HUES64 (cell line): Measurements from ENCODE around the gene GPX4.

Experiments
- H3K27ac ChIP-seq: 2 replicates; pipeline ENCODE4 v1.7.0; 2013; ENCODE audit warnings: low read depth, low read length, inconsistent platforms
- H3K27me3 ChIP-seq: 2 replicates; pipeline ENCODE4 v1.6.1; 2013; ENCODE audit warnings: mild to moderate bottlenecking, low read length; ENCODE audit not compliant: insufficient read depth
- H3K36me3 ChIP-seq: 2 replicates; pipeline ENCODE4 v1.6.1; 2013; ENCODE audit warnings: mild to moderate bottlenecking, low read length; ENCODE audit not compliant: insufficient read depth
- H3K4me1 ChIP-seq: 2 replicates; pipeline ENCODE4 v1.6.1; 2013; ENCODE audit warnings: mild to moderate bottlenecking, low read length, moderate library complexity; ENCODE audit not compliant: insufficient read depth
- H3K4me3 ChIP-seq: 2 replicates; pipeline ENCODE4 v1.5.1; 2013; ENCODE audit warnings: mild to moderate bottlenecking, low read length, moderate library complexity
- H3K9ac ChIP-seq: 2 replicates; pipeline ENCODE4 v1.6.1; 2013; ENCODE audit warnings: mild to moderate bottlenecking, low read depth, low read length
- H3K9me3 ChIP-seq: 2 replicates; pipeline ENCODE4 v1.6.1; 2013; ENCODE audit warnings: low read depth, low read length; ENCODE audit not compliant: insufficient read depth
- WGBS: fragments of 150-250, 120-280 bp; methylation state at CpG from one replicate; pipeline ENCODE4 v1.1.7; 2013; ENCODE audit warnings: missing lambda C conversion rate; 5-methylcytosine and 5-hydroxymethylcytosine counted together

The GPX4 gene

DNA sequence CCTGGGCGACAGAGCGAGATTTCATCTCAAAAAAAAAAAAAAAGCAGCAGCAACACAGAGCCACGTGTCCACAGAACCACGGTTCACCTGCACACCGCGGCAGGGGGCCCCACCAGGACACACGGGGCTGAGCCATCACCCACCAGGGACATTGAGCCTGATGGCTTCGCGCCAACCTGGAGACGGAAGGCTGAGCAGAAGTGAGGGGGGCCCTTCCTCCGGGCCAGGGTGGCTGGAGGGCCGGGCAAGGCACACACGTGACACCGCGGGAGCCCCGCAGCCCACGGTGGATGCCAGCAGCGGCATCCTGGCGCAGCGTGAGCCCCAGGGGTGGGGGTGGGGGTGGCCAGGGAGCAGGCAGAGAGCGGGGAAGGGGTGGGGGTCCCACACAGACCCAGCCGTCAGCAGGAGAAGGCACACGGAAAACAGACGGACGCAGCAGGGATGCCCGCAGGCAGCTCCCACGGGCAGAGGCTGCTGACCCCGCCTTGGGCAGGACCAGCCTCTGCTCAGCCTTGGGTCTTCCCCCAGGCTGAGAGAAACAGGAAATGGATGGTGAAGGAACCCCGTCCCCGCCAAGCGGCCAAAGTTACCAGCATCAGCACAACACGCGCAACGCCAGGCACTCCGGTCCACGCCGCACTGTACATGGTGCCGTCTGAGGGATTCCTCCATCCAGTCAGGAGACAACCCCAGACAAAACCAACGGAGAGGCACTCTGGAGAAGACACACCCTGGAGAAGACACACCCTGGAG, 36.7 kb downstream of the GPX4 start:
- H3K4me1 ChIP-seq, result no peaks in the 10 kb centered on the region
- no peaks in the 10 kb centered on the region for H3K9me3 ChIP-seq
- no peak overlapping the region for H3K27ac ChIP-seq
- peaks cover 13% of the 10 kb centered on the region for H3K36me3 ChIP-seq
- H3K27me3 ChIP-seq, result peaks cover 2% of the 10 kb centered on the region; the same call in 1 of the 2 replicates
- 96% methylated on average over 39 of the region's 39 CpGs for WGBS
- H3K9ac ChIP-seq, result no peak overlapping the region
- H3K4me3 ChIP-seq, result no peak overlapping the region

DNA sequence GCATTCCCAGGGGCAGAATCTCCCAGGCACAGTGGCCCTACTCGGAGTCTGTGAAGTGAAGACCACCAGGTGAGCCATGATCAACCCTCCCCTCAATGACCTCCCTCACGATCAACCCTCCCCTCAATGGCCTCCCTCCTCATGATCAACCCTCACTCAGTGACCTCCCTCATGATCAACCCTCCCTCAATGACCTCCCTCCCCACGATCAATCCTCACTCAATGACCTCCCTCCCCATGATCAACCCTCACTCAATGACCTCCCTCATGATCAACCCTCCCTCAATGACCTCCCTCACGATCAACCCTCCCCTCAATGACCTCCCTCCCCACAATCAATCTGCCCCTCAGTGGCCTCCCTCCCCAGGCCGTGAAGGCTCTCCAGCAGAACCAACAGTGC, 38.1 kb downstream of the GPX4 start:
- no peak overlapping the region for H3K27ac ChIP-seq
- H3K9me3 ChIP-seq, result no peaks in the 10 kb centered on the region
- WGBS, result 84% methylated on average over 5 of the region's 5 CpGs
- H3K4me1 ChIP-seq, result 0 out of 2 replicates have a peak, but pooled peaks cover 3% of the 10 kb centered on the region
- H3K4me3 ChIP-seq, result no peak overlapping the region
- H3K9ac ChIP-seq, result no peak overlapping the region
- H3K27me3 ChIP-seq, result peaks cover 2% of the 10 kb centered on the region; the same call in 1 of the 2 replicates
- H3K36me3 ChIP-seq, result peaks cover 13% of the 10 kb centered on the region

DNA sequence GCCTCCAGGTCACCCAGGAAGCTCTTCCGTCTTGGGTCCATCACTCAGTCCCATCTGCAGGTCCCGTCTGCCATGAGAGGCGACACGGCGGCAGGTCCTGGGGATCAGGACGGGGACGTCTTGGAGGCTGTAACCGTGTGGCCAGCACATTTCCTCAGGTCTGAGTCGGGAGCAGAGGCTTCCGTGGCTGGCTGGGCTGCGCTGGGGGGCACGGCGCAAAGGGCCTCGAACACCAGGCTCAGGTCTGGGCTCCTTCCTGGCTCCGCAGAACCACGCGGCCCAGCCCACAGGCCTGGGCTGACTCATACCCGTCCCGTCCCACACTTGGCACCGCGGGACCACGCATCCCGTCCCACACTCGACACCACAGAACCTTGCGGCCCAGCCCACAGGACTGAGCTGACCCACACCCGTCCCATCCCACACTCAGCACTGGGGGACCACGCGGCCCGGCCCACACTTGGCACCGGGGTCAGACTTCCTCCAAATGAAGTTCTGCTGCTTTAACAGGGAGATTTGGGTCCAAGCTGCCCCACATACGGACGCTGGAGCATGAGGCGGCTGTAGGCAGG, 40.1 kb downstream of the GPX4 start:
- H3K9ac ChIP-seq, result no peak overlapping the region
- peaks cover 13% of the 10 kb centered on the region for H3K36me3 ChIP-seq
- 0 out of 2 replicates have a peak, but pooled peaks cover 3% of the 10 kb centered on the region for H3K4me1 ChIP-seq
- no peak overlapping the region for H3K27ac ChIP-seq
- H3K9me3 ChIP-seq, result no peaks in the 10 kb centered on the region
- 96% methylated on average over 33 of the region's 33 CpGs for WGBS
- no peak overlapping the region for H3K4me3 ChIP-seq
- peaks cover 2% of the 10 kb centered on the region; the same call in 1 of the 2 replicates for H3K27me3 ChIP-seq

DNA sequence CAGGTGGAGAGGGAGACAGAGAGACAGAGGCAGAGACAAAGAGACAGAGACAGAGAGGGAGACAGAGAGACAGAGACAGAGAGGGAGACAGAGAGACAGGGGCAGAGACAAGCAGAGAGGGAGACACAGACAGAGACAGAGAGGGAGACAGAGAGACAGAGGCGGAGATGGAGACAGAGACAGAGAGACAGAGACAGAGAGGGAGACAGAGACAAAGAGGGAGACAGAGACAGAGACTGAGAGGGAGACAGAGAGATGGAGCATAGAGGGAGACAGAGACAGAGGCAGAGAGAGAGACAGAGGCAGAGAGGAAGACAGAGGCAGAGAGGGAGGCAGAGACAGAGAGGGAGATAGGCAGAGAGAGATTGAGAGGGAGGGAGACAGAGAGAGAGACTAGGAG, 40.9 kb downstream of the GPX4 start:
- 92% methylated on average over 1 of the region's 1 CpG for WGBS
- no peak overlapping the region for H3K4me3 ChIP-seq
- H3K36me3 ChIP-seq, result peaks cover 13% of the 10 kb centered on the region
- no peak overlapping the region for H3K9ac ChIP-seq
- 0 out of 2 replicates have a peak, but pooled peaks cover 3% of the 10 kb centered on the region for H3K4me1 ChIP-seq
- H3K27me3 ChIP-seq, result peaks cover 2% of the 10 kb centered on the region; the same call in 1 of the 2 replicates
- no peaks in the 10 kb centered on the region for H3K9me3 ChIP-seq
- H3K27ac ChIP-seq, result no peak overlapping the region

DNA sequence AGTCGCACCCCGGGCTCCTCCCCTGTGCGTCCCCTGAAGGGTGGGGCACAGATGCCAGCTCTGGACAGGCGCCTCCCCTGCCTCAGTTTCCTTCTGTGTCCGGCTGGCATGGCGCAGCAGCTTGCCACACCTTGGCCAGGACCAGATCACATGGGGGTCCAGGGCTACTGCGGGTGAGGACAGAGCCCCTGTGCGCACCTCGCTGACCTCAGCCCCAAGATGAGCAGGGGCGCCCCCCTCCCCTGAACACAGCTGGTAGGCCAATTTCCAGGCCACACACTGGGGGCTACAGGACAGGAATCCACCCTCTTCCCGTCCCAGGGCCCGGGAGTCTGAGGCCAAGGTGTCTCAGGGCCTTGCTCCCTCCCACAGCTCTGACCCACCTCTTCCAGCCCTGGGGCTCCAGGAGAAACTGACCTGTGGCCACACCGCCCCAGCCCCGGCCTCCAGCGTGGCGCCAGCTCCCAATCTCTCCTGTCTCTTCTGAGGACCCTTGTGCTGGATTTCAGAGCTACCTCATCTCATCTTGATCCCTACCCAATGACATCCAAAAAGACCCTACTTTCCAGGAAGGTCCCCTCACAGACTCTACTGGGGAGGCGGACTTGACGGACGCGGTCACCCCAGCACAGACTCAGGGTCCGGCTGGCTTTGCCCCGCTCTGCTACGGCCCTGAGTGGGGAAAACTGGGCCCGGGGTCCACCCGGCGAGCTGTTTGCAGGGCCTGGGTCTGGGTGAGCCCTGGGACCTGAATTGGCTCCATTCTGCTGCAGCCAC, 42.0 kb downstream of the GPX4 start:
- Histone ChIP-seq H3K4me1 (0 out of 2 replicates have a peak, but pooled peaks cover 3% of the 10 kb centered on the region), H3K36me3 (peaks cover 13% of the 10 kb centered on the region), H3K27ac (peak overlapping the region; percentile 49), H3K9me3 (no peaks in the 10 kb centered on the region), H3K27me3 (peaks cover 2% of the 10 kb centered on the region; the same call in 1 of the 2 replicates), H3K4me3 (no peak overlapping the region), H3K9ac (peak overlapping the region; percentile 40; the same call in 1 of the 2 replicates)
- 92% methylated on average over 26 of the region's 26 CpGs for WGBS

DNA sequence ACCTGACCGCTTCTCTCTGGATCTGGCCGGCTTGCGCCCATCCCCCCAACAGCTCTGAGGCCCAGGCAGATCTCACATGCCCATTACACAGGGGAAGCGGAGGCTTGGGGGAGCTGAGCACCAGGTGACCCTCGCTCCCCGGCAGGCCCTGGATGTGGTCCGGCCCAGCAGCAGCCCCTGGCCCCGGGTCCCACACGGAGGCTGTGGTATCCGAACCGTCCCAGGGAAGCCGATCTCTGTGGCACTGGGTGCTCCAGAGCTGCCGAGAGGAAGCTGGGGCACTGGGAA, 42.6 kb downstream of the GPX4 start:
- peak overlapping the region; percentile 40; the same call in 1 of the 2 replicates for H3K9ac ChIP-seq
- H3K27ac ChIP-seq, result peak overlapping the region; percentile 49
- 87% methylated on average over 13 of the region's 13 CpGs for WGBS
- H3K9me3 ChIP-seq, result no peaks in the 10 kb centered on the region
- peaks cover 15% of the 10 kb centered on the region for H3K36me3 ChIP-seq
- peaks cover 2% of the 10 kb centered on the region; the same call in 1 of the 2 replicates for H3K27me3 ChIP-seq
- H3K4me1 ChIP-seq, result 0 out of 2 replicates have a peak, but pooled peaks cover 3% of the 10 kb centered on the region
- no peak overlapping the region for H3K4me3 ChIP-seq

DNA sequence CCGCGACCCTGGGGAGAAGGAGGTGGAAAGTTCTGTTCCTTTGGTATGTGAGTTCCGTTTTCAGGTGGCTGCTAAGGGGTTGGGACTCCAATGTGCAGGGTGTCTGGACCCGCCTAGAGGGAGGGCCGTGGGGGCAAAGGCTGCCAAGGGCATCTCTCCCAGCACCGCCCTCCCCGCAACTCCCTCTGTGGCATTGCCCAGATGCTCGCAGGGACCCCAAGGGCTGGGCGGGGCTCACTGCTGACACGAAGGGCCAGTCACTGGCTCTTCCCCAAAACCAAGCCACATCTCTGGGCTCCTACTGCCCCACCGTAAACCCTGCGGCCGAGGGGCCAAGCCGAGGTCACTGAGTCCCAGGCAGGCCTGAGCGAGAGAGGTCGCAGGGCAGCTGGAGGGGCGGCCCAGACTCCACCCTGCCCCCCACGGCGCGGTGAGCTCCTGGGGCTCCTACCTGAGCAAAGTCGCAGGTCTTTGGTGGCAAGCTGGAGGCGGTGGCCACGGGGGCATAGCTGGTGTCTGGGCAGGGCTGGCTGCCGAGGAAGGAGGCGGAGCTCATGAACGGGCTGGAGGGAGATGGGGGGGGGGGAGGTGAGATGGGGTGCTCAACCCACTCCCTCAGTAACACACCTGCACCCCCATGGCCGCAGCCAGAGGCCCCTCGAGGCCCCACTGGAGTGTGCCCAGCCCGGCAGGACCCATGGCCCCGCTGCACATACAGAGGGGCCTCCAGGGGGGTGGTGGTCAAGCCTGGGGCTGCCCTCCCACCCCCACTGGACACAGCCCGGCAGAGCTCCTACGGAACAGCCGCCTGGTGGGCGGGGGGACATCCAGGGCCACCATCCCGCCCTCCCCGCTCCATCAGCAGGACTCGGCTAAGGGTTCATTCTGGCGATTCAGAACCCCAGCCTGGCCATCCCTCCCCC, 43.3 kb downstream of the GPX4 start:
- peak overlapping the region; percentile 46; the same call in 1 of the 2 replicates for H3K27ac ChIP-seq
- peaks cover 2% of the 10 kb centered on the region; the same call in 1 of the 2 replicates for H3K27me3 ChIP-seq
- H3K9ac ChIP-seq, result no peak overlapping the region
- H3K9me3 ChIP-seq, result no peaks in the 10 kb centered on the region
- no peak overlapping the region for H3K4me3 ChIP-seq
- peaks cover 22% of the 10 kb centered on the region for H3K36me3 ChIP-seq
- 89% methylated on average over 34 of the region's 38 CpGs for WGBS
- H3K4me1 ChIP-seq, result 0 out of 2 replicates have a peak, but pooled peaks cover 3% of the 10 kb centered on the region

DNA sequence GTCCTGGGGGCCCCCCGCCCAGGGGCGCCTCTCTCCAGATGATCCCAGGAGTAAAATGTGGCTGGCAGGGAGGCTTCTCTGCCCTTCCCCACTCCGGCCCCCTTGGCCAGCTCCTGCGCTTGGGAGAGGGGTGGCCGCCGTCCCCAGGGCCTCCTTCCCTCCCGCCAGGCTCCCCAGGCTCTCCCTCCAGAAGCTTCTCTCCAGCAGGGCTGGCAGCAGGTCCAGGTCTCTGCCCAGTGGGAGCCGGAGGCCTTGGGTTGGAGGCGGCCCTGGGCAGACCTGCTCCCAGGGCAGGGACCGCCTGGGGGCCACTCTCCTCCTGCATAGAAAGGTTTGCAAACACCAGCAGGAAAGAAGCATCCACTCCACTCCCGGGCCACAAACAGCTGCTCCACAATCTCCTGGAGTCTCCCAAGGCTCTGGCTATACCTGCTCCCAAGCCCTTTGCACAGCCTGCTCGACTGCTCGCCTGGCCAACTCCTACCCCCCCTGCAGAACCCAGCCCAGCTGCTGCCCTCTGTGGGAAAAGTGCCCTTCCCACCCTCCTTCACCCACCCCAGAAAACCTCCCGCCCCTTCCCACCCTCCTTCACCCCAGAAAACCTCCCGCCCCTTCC, 44.2 kb downstream of the GPX4 start:
- 88% methylated on average over 13 of the region's 15 CpGs for WGBS
- Histone ChIP-seq H3K36me3 (peaks cover 26% of the 10 kb centered on the region), H3K4me1 (0 out of 2 replicates have a peak, but pooled peaks cover 3% of the 10 kb centered on the region), H3K4me3 (no peak overlapping the region), H3K27ac (no peak overlapping the region; the same call in 1 of the 2 replicates), H3K9me3 (no peaks in the 10 kb centered on the region), H3K27me3 (peaks cover 2% of the 10 kb centered on the region; the same call in 1 of the 2 replicates), H3K9ac (no peak overlapping the region)

DNA sequence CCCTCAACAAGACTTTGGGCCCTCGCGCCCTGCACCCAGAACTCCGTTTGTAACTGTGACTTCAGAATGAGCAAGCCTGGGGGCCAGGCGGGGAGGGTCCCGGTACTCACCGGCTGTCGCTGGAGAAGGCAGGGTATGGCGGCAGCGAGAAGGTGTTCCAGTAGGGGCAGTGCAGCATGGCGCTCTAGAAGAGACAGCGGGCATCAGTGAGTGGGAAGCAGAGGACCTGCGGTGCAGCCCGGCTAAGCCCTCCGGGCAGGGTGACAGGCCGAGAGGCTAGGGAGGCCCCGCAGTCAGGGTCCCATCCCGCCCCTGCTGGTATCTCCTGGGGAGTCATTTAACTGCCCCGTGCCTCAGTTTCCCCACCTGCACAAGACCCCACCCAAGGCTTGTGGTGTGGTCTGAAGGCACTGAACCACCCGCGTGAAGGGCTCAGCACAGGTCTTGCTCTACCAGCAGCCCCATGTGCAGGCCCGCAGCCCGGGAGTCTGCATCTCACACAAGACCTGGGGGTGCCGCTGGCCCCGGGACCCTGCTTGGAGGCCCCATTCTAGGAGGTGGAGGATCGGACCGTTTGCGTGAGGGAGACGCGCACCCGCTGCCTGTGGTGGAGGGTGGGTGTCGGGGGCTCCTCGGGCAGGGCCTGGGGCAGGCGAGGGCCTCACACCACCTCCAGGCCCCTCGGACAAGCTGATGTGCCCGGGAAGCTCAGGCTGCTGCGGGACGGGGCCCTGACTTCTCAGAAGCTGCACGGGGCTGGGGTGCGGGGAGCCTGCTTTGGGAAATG, 45.7 kb downstream of the GPX4 start:
- no peak overlapping the region for H3K27ac ChIP-seq
- no peak overlapping the region for H3K9ac ChIP-seq
- 0 out of 2 replicates have a peak, but pooled peaks cover 3% of the 10 kb centered on the region for H3K4me1 ChIP-seq
- 94% methylated on average over 39 of the region's 39 CpGs for WGBS
- H3K4me3 ChIP-seq, result no peak overlapping the region
- H3K9me3 ChIP-seq, result no peaks in the 10 kb centered on the region
- peaks cover 2% of the 10 kb centered on the region; the same call in 1 of the 2 replicates for H3K27me3 ChIP-seq
- H3K36me3 ChIP-seq, result peaks cover 19% of the 10 kb centered on the region
